ENCODE data around the gene G3BP2. TPM values are rescaled to one million over a fixed set of nuclear protein-coding genes. Genes with fewer than 3 reads are reported as not detected.
A peak's percentile ranks its signal among the peaks of the same experiment; 100 is the strongest.

Gene G3BP2
- total and polyA plus RNA-seq, 2 experiments from 2014 or later = 103 to 411 TPM

GRCh38 chr4:75678965-75679364, 5.8 kb upstream of the G3BP2 start:
- Mint-ChIP-seq H3K9me3 (no peaks in the 10 kb centered on the region), H3K27me3 (ENCODE audit: insufficient read depth, low read depth, poor library complexity) (peaks cover 6% of the 10 kb centered on the region), H3K4me3 (no peak overlapping the region), H3K4me1 (peaks cover 19% of the 10 kb centered on the region), H3K36me3 (ENCODE audit: low read depth) (peaks cover 11% of the 10 kb centered on the region), H3K27ac (no peak overlapping the region)
- Histone ChIP-seq H3K4me2 (no peak overlapping the region), H3K9me2 (ENCODE audit: insufficient read depth) (no peaks in the 10 kb centered on the region), H3K4me1 (ENCODE audit: insufficient read depth) (peaks cover 23% of the 10 kb centered on the region), H3K4me3 (no peak overlapping the region), H3F3A (replicated peaks; ENCODE audit: low read depth) (peaks cover 21% of the 10 kb centered on the region; the same call in 1 of the 2 replicates), H2AFZ (no peak overlapping the region), H3K79me2 (replicated peaks; ENCODE audit: insufficient read depth) (peaks cover 72% of the 10 kb centered on the region), H3K36me3 (ENCODE audit: insufficient read depth) (0 out of 2 replicates have a peak, but pooled peaks cover 9% of the 10 kb centered on the region), H3K27ac (ENCODE audit: low read depth) (peak overlapping the region; percentile 57), H3K27me3 (ENCODE audit: insufficient read depth) (no peaks in the 10 kb centered on the region), H4K20me1 (replicated peaks; ENCODE audit: insufficient read depth) (peaks cover 3% of the 10 kb centered on the region; the same call in 1 of the 2 replicates)
- no peak for ATAC-seq
- no peak for DNase-seq (ENCODE audit: low spot score)
- TF ChIP-seq ZNF331 (CRISPR knock-in tag; IDR thresholded peaks at IDR 0.05; ENCODE audit: low read depth) (no peak), JUNB (IDR thresholded peaks at IDR 0.05; ENCODE audit: unreplicated experiment) (no peak)

DNA sequence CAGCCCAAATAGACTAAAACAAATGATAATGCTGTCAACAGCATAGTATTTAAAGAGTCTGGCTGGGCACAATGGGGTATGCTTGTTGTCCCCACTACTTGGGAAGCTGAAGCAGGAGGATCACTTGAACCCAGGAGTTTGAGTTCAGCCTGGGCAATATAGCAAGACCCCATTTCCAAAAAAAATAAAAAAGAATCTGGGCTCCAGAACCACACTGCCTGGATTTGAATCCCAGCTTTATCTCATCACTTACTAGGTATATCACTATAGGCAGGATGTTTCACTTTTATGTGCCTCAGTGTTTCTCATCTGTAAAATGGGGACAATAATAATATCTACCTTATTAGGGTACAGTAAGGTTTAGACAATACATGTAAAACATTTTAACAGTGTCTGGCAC, 5.3 kb upstream of the G3BP2 start:
- Histone ChIP-seq H4K20me1 (replicated peaks; ENCODE audit: insufficient read depth) (peaks cover 3% of the 10 kb centered on the region; the same call in 1 of the 2 replicates), H3K4me3 (no peak overlapping the region), H3F3A (replicated peaks; ENCODE audit: low read depth) (peaks cover 21% of the 10 kb centered on the region; the same call in 1 of the 2 replicates), H3K9me2 (ENCODE audit: insufficient read depth) (no peaks in the 10 kb centered on the region), H3K27me3 (ENCODE audit: insufficient read depth) (no peaks in the 10 kb centered on the region), H2AFZ (no peak overlapping the region), H3K79me2 (replicated peaks; ENCODE audit: insufficient read depth) (peaks cover 68% of the 10 kb centered on the region), H3K4me2 (no peak overlapping the region), H3K36me3 (ENCODE audit: insufficient read depth) (0 out of 2 replicates have a peak, but pooled peaks cover 9% of the 10 kb centered on the region), H3K27ac (ENCODE audit: low read depth) (no peak overlapping the region), H3K4me1 (ENCODE audit: insufficient read depth) (peaks cover 26% of the 10 kb centered on the region)
- Mint-ChIP-seq H3K27me3 (ENCODE audit: insufficient read depth, low read depth, poor library complexity) (peaks cover 6% of the 10 kb centered on the region), H3K4me1 (peaks cover 22% of the 10 kb centered on the region), H3K27ac (no peak overlapping the region), H3K9me3 (no peaks in the 10 kb centered on the region), H3K36me3 (ENCODE audit: low read depth) (peaks cover 11% of the 10 kb centered on the region), H3K4me3 (no peak overlapping the region)
- DNase-seq (ENCODE audit: low spot score) = no peak
- ATAC-seq = no peak
- no peak for TF ChIP-seq CREB1 (CRISPR knock-in tag; IDR thresholded peaks at IDR 0.05; ENCODE audit: low read depth)
- no peak for TF ChIP-seq CTCF (conservative IDR thresholded peaks at IDR 0.05; ENCODE audit: low read depth in 2 of 2)
- TF ChIP-seq, protein P1, sequence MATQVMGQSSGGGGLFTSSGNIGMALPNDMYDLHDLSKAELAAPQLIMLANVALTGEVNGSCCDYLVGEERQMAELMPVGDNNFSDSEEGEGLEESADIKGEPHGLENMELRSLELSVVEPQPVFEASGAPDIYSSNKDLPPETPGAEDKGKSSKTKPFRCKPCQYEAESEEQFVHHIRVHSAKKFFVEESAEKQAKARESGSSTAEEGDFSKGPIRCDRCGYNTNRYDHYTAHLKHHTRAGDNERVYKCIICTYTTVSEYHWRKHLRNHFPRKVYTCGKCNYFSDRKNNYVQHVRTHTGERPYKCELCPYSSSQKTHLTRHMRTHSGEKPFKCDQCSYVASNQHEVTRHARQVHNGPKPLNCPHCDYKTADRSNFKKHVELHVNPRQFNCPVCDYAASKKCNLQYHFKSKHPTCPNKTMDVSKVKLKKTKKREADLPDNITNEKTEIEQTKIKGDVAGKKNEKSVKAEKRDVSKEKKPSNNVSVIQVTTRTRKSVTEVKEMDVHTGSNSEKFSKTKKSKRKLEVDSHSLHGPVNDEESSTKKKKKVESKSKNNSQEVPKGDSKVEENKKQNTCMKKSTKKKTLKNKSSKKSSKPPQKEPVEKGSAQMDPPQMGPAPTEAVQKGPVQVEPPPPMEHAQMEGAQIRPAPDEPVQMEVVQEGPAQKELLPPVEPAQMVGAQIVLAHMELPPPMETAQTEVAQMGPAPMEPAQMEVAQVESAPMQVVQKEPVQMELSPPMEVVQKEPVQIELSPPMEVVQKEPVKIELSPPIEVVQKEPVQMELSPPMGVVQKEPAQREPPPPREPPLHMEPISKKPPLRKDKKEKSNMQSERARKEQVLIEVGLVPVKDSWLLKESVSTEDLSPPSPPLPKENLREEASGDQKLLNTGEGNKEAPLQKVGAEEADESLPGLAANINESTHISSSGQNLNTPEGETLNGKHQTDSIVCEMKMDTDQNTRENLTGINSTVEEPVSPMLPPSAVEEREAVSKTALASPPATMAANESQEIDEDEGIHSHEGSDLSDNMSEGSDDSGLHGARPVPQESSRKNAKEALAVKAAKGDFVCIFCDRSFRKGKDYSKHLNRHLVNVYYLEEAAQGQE (IDR thresholded peaks at IDR 0.05; ENCODE audit: unreplicated experiment) = no peak
- no peak for TF ChIP-seq ZNF331 (CRISPR knock-in tag; IDR thresholded peaks at IDR 0.05; ENCODE audit: low read depth)
- TF ChIP-seq, protein P2, sequence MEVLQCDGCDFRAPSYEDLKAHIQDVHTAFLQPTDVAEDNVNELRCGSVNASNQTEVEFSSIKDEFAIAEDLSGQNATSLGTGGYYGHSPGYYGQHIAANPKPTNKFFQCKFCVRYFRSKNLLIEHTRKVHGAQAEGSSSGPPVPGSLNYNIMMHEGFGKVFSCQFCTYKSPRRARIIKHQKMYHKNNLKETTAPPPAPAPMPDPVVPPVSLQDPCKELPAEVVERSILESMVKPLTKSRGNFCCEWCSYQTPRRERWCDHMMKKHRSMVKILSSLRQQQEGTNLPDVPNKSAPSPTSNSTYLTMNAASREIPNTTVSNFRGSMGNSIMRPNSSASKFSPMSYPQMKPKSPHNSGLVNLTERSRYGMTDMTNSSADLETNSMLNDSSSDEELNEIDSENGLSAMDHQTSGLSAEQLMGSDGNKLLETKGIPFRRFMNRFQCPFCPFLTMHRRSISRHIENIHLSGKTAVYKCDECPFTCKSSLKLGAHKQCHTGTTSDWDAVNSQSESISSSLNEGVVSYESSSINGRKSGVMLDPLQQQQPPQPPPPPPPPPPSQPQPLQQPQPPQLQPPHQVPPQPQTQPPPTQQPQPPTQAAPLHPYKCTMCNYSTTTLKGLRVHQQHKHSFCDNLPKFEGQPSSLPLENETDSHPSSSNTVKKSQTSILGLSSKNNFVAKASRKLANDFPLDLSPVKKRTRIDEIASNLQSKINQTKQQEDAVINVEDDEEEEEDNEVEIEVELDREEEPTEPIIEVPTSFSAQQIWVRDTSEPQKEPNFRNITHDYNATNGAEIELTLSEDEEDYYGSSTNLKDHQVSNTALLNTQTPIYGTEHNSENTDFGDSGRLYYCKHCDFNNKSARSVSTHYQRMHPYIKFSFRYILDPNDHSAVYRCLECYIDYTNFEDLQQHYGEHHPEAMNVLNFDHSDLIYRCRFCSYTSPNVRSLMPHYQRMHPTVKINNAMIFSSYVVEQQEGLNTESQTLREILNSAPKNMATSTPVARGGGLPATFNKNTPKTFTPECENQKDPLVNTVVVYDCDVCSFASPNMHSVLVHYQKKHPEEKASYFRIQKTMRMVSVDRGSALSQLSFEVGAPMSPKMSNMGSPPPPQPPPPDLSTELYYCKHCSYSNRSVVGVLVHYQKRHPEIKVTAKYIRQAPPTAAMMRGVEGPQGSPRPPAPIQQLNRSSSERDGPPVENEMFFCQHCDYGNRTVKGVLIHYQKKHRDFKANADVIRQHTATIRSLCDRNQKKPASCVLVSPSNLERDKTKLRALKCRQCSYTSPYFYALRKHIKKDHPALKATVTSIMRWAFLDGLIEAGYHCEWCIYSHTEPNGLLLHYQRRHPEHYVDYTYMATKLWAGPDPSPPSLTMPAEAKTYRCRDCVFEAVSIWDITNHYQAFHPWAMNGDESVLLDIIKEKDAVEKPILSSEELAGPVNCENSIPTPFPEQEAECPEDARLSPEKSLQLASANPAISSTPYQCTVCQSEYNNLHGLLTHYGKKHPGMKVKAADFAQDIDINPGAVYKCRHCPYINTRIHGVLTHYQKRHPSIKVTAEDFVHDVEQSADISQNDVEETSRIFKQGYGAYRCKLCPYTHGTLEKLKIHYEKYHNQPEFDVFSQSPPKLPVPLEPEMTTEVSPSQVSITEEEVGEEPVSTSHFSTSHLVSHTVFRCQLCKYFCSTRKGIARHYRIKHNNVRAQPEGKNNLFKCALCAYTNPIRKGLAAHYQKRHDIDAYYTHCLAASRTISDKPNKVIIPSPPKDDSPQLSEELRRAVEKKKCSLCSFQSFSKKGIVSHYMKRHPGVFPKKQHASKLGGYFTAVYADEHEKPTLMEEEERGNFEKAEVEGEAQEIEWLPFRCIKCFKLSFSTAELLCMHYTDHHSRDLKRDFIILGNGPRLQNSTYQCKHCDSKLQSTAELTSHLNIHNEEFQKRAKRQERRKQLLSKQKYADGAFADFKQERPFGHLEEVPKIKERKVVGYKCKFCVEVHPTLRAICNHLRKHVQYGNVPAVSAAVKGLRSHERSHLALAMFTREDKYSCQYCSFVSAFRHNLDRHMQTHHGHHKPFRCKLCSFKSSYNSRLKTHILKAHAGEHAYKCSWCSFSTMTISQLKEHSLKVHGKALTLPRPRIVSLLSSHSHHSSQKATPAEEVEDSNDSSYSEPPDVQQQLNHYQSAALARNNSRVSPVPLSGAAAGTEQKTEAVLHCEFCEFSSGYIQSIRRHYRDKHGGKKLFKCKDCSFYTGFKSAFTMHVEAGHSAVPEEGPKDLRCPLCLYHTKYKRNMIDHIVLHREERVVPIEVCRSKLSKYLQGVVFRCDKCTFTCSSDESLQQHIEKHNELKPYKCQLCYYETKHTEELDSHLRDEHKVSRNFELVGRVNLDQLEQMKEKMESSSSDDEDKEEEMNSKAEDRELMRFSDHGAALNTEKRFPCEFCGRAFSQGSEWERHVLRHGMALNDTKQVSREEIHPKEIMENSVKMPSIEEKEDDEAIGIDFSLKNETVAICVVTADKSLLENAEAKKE (CRISPR knock-in tag; IDR thresholded peaks at IDR 0.05) = no peak
- no peak for TF ChIP-seq STAT1 (IDR thresholded peaks at IDR 0.05; ENCODE audit: unreplicated experiment)
